Lower lobe of right lung (tissue), 2 donors: ENCODE results near the gene NECAP2. TPM values are rescaled to one million over a fixed set of nuclear protein-coding genes. Genes with fewer than 3 reads are reported as not detected.
"Not testable (repeated sequence)": the region's sequence is repeated elsewhere in the genome, so short reads cannot be mapped to it uniquely, and the experiment has no call there.

Experiments used
- ATAC-seq, 2 donors: fragments of 200-7000 bp; cut with Tn5 transposase; one replicate each; pipeline ENCODE4 v1.9.1; 2020 to 2022; ENCODE audit warnings: mild to moderate bottlenecking in 2 of 2, moderate library complexity in 2 of 2
- DNase-seq: peaks from one replicate; pipeline ENCODE4 v3.0.0-alpha.2; 2020
- H3K27ac ChIP-seq: fragments of 200-600 bp; one replicate; pipeline ENCODE4 v1.8.0; 2022
- H3K27me3 ChIP-seq: fragments of 200-600 bp; one replicate; pipeline ENCODE4 v1.8.0; 2022; ENCODE audit warnings: low read depth
- H3K36me3 ChIP-seq: fragments of 200-600 bp; one replicate; pipeline ENCODE4 v1.8.0; 2022; ENCODE audit warnings: mild to moderate bottlenecking
- H3K4me1 ChIP-seq: fragments of 200-600 bp; one replicate; pipeline ENCODE4 v1.8.0; 2022
- H3K4me3 ChIP-seq: fragments of 200-600 bp; one replicate; pipeline ENCODE4 v1.8.0; 2022; ENCODE audit warnings: mild to moderate bottlenecking
- H3K9me3 ChIP-seq: fragments of 200-600 bp; one replicate; pipeline ENCODE4 v1.8.0; 2022
- CTCF ChIP-seq: fragments of 200-600 bp; IDR thresholded peaks from one replicate; pipeline ENCODE4 v1.8.0; 2022; ENCODE audit warnings: antibody characterized with exemption, mild to moderate bottlenecking
- intact Hi-C: fragments of 100-400 bp; cut with DNase I; formaldehyde crosslinking; loops from one replicate; pipeline ENCODE4 v1.11.0; 2022
- total RNA-seq: library from RNA; stranded (reverse); fragmentation: NEBNext Ultra II Directional; extraction: Animal tissue kit (Norgen Biotek cat#: 25700); gene quantifications from one replicate; pipeline ENCODE4 v1.2.1, GENCODE V29; 2021
- donor health status: DM: no; HTN: yes; CAD: no; lungs with severe emphysema.

NECAP2 gene
- total RNA-seq, 1 donor from 2014 or later: 97.7 TPM

GRCh38 chr1:16498573-16499413, 58.3 kb downstream of the NECAP2 start:
- intact Hi-C loops: no loop called here

GRCh38 chr1:16500466-16500865, 59.9 kb downstream of the NECAP2 start:
- not testable (repeated sequence) for DNase-seq

More at GRCh38 chr1:16498573-16499413, 58.3 kb downstream of the NECAP2 start:
- Histone ChIP-seq H3K27me3 (no peaks in the 10 kb centered on the region), H3K9me3 (no peaks in the 10 kb centered on the region), H3K27ac (peak overlapping the region; percentile 82), H3K36me3 (no peaks in the 10 kb centered on the region), H3K4me3 (peak overlapping the region; percentile 89), H3K4me1 (peaks cover 21% of the 10 kb centered on the region)
- DNase-seq (peak; percentile 93), ATAC-seq (peak; percentile 96 to 97)
- TF ChIP-seq CTCF: peak; percentile 19

DNA sequence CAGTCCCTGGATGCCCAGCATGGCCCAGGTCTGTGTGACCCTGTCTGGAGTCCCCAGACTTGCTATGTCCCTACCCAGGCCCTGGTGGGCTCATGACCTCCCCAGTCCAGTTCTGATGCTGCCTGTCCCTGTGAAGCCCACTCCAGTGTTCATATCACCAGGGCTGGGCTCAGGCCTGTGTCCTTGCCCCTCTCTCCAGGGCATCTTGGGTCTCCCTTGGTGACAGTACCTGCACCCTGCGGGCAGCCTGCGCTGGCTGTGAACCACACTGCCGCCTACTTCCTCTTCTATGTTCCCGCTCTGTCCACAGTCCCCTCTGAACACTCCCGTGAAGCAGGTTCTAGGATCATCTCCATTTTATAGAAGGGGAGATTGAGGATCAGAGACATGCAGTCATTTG, 60.5 kb downstream of the NECAP2 start:
- DNase-seq, H3K27ac ChIP-seq, H3K36me3 ChIP-seq, ATAC-seq, H3K4me3 ChIP-seq, H3K27me3 ChIP-seq, intact Hi-C loops, H3K9me3 ChIP-seq: not testable (repeated sequence)
- peaks cover 21% of the 10 kb centered on the region for H3K4me1 ChIP-seq

More at GRCh38 chr1:16500466-16500865, 59.9 kb downstream of the NECAP2 start:
- H3K9me3 ChIP-seq, ATAC-seq, H3K4me3 ChIP-seq, intact Hi-C loops, H3K36me3 ChIP-seq, H3K27me3 ChIP-seq: not testable (repeated sequence)
- H3K4me1 ChIP-seq: peaks cover 21% of the 10 kb centered on the region
- H3K27ac ChIP-seq: peak overlapping the region; percentile 82

DNA sequence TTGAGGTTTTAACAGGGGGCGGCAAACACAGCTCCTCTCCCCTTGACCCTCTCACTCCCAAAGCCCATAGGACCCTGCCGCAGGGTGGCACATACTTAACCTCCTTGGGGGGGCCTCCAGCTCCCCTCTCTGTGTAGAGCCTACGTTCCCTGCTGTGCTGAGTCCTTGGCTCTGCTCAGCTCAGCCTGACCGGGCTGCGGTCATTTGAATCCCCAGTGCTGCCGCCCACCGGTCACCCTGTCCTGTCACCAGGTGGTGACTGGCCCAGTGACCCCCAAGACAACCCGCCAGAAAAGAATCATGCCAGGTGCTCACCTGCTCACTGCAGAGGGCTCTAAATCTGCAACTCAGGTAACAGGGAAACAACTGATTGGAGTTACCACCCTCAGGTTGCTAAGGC, 60.9 kb downstream of the NECAP2 start:
- H3K4me1 ChIP-seq: peaks cover 21% of the 10 kb centered on the region
- intact Hi-C loops, H3K9me3 ChIP-seq, H3K36me3 ChIP-seq, H3K27ac ChIP-seq, H3K4me3 ChIP-seq, DNase-seq, H3K27me3 ChIP-seq, ATAC-seq: not testable (repeated sequence)

GRCh38 chr1:16503494-16503893, 63.0 kb downstream of the NECAP2 start:
- no peaks in the 10 kb centered on the region for H3K9me3 ChIP-seq
- DNase-seq (no peak), ATAC-seq (no peak)
- intact Hi-C loops: no loop called here
- H3K4me3 ChIP-seq: no peak overlapping the region
- H3K27me3 ChIP-seq: no peaks in the 10 kb centered on the region
- no peak overlapping the region for H3K27ac ChIP-seq
- peaks cover 12% of the 10 kb centered on the region for H3K4me1 ChIP-seq
- H3K36me3 ChIP-seq: no peaks in the 10 kb centered on the region
- no peak for TF ChIP-seq CTCF

DNA sequence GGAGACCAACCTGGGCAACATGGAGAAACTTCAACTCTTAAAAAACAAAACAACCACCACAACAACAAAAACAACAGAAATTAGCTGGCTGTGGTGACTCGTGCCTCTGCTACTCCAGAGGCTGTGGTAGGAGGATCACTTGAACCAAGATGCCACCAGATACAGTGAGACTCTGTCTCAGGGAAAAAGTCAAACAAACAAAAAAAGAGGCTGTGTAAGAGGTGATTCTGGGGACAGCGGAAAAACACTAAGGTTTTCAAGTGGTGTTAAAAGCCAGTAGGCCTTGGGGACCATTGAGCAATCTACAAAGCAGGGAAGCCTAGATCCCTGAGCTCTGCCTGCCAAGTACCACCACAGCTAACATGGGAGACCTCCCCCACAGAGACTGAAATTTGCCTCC, 65.3 kb downstream of the NECAP2 start:
- H3K27ac ChIP-seq, H3K36me3 ChIP-seq, H3K9me3 ChIP-seq, H3K27me3 ChIP-seq, ATAC-seq, DNase-seq, H3K4me3 ChIP-seq, intact Hi-C loops, H3K4me1 ChIP-seq: not testable (repeated sequence)

GRCh38 chr1:16506364-16507136, 66.0 kb downstream of the NECAP2 start:
- H3K9me3 ChIP-seq, H3K36me3 ChIP-seq, H3K27ac ChIP-seq, intact Hi-C loops, H3K4me1 ChIP-seq, DNase-seq, ATAC-seq, H3K27me3 ChIP-seq, H3K4me3 ChIP-seq: not testable (repeated sequence)

GRCh38 chr1:16508861-16509445, 68.4 kb downstream of the NECAP2 start:
- H3K27ac ChIP-seq, H3K27me3 ChIP-seq, H3K36me3 ChIP-seq, intact Hi-C loops, H3K4me1 ChIP-seq, DNase-seq, H3K4me3 ChIP-seq, H3K9me3 ChIP-seq: not testable (repeated sequence)
- ATAC-seq: peak in 1 of 2 donors; percentile 70

Other genes with a start within 250 kb of the NECAP2 start
- 15.6 TPM for gene ARHGEF19, start 228.1 kb upstream of the NECAP2 start, total RNA-seq
- 9.1 TPM for gene CPLANE2, start 203.5 kb upstream of the NECAP2 start, total RNA-seq
- 21.5 TPM for gene FBXO42, start 88.2 kb upstream of the NECAP2 start, total RNA-seq
- gene SZRD1, start 73.5 kb upstream of the NECAP2 start, total RNA-seq: 111 TPM
- not detected for gene SPATA21, start 3.3 kb upstream of the NECAP2 start, total RNA-seq
- 6,803 TPM for gene RNU1-1, start 73.6 kb downstream of the NECAP2 start, total RNA-seq
- gene NBPF1, start 172.8 kb downstream of the NECAP2 start, total RNA-seq: 35.3 TPM
- gene RNU1-3, start 226.2 kb downstream of the NECAP2 start, total RNA-seq: 6,803 TPM